HepG2 (cell line): ENCODE results near the gene PDCD5. TPM values are rescaled to one million over a fixed set of nuclear protein-coding genes. Genes with fewer than 3 reads are reported as not detected.

Experiments
- ARNT2 ChIP-seq: sonication (generic); formaldehyde crosslinking; IDR thresholded peaks from 2 replicates; pipeline ENCODE4 v1.8.0; 2022; ENCODE audit warnings: mild to moderate bottlenecking, low read depth, missing genetic modification reagents, moderate library complexity
- HDAC2 ChIP-seq: sonication (generic); formaldehyde crosslinking; IDR thresholded peaks from 2 replicates; pipeline ENCODE4 v1.4.0; 2020; ENCODE audit warnings: missing genetic modification reagents
- HMG20B ChIP-seq: conservative IDR thresholded peaks from 2 replicates; pipeline ENCODE4 v1.6.1; 2016; ENCODE audit warnings: missing genetic modification reagents, missing compliant biosample characterization
- MLX ChIP-seq: IDR thresholded peaks from 2 replicates; pipeline ENCODE4 v1.6.1; 2016
- NRL ChIP-seq: sonication (generic); formaldehyde crosslinking; IDR thresholded peaks from 2 replicates; pipeline ENCODE4 v1.5.0; 2020; ENCODE audit warnings: missing genetic modification reagents, mild to moderate bottlenecking, moderate library complexity, borderline replicate concordance
- PAWR ChIP-seq: sonication (generic); formaldehyde crosslinking; IDR thresholded peaks from 2 replicates; pipeline ENCODE4 v1.4.0; 2020; ENCODE audit warnings: missing genetic modification reagents, mild to moderate bottlenecking, borderline replicate concordance
- PAXIP1 ChIP-seq: sonication (generic); formaldehyde crosslinking; conservative IDR thresholded peaks from 2 replicates; pipeline ENCODE4 v1.4.0; 2020; ENCODE audit warnings: mild to moderate bottlenecking, missing genetic modification reagents, moderate library complexity
- RBAK ChIP-seq: sonication (generic); formaldehyde crosslinking; IDR thresholded peaks from 2 replicates; pipeline ENCODE4 v1.5.1; 2020; ENCODE audit warnings: mild to moderate bottlenecking, missing genetic modification reagents
- RXRA ChIP-seq: sonication (generic); formaldehyde crosslinking; IDR thresholded peaks from 2 replicates; pipeline ENCODE4 v1.5.1; 2020; ENCODE audit warnings: missing genetic modification reagents
- XRCC5 ChIP-seq: fragments of 200-400 bp; formaldehyde crosslinking; optimal IDR thresholded peaks from 2 replicates; pipeline ENCODE3; 2017; ENCODE audit warnings: mild to moderate bottlenecking, low read length
- ZBTB33 ChIP-seq: sonication (generic); formaldehyde crosslinking; IDR thresholded peaks from 2 replicates; pipeline ENCODE4 v1.4.0; 2020; ENCODE audit warnings: missing genetic modification reagents
- ZGPAT ChIP-seq: IDR thresholded peaks from 2 replicates; pipeline ENCODE4 v1.6.1; 2016; ENCODE audit warnings: mild to moderate bottlenecking
- ZMYM2 ChIP-seq: sonication (generic); formaldehyde crosslinking; IDR thresholded peaks from 2 replicates; pipeline ENCODE4 v1.8.0; 2022; ENCODE audit warnings: mild to moderate bottlenecking, missing genetic modification reagents
- ZMYM4 ChIP-seq: sonication (generic); formaldehyde crosslinking; IDR thresholded peaks from 2 replicates; pipeline ENCODE4 v1.8.1; 2023; ENCODE audit warnings: mild to moderate bottlenecking, missing genetic modification reagents
- ZNF414 ChIP-seq: sonication (generic); formaldehyde crosslinking; IDR thresholded peaks from 2 replicates; pipeline ENCODE4 v1.5.0; 2020; ENCODE audit warnings: missing genetic modification reagents
- ZNF691 ChIP-seq: sonication (generic); formaldehyde crosslinking; IDR thresholded peaks from 2 replicates; pipeline ENCODE4 v1.4.0; 2020; ENCODE audit warnings: missing genetic modification reagents, low read depth, mild to moderate bottlenecking, borderline replicate concordance
- polyA plus RNA-seq, 8 experiments: library from polyadenylated mRNA; depleted of rRNA in 3 of 8; stranded (reverse) in 7 of 8; unstranded in 1 of 8; fragments of >200 nt; fragmentation: Illumina TruSeq in 4 of 8; extraction: Trizol in 4 of 8; gene quantifications; 2 replicates each; pipeline versions ENCODE4 v1.2.1 to v1.2.3, GENCODE V29; 2011 to 2016; ENCODE audit warnings: low read depth in 4 of 8, missing spikeins in 1 of 8, mixed read lengths in 1 of 8; ENCODE audit not compliant: insufficient read depth in 1 of 8
- total RNA-seq, 5 experiments: library from RNA; depleted of rRNA; stranded (reverse); fragments of >200 nt; fragmentation: Illumina TruSeq; extraction: Trizol; gene quantifications; 2 replicates each; pipeline ENCODE4 v1.2.3, GENCODE V29; 2016; ENCODE audit warnings: low read depth in 1 of 5

Gene PDCD5
- total and polyA plus RNA-seq, 2 of the 13 experiments (the other 11 are each of a cell fraction or from before 2014, with no cell fraction given), result 56.3 to 332 TPM

- TF ChIP-seq ZMYM2 (CRISPR knock-in tag) (peak; percentile 43; the same call in 1 of the 2 replicates), ZMYM4 (CRISPR knock-in tag) (peak; percentile 82), RXRA (CRISPR knock-in tag) (0 out of 2 replicates have a peak, but pooled peaks have one; percentile 17), XRCC5 (peak; percentile 57), ZGPAT (peak; percentile 73), NRL (CRISPR knock-in tag) (no peak), ZBTB33 (CRISPR knock-in tag) (peak; percentile 34; the same call in 1 of the 2 replicates), MLX (CRISPR knock-in tag) (0 out of 2 replicates have a peak, but pooled peaks have one; percentile 40), HMG20B (no peak), PAXIP1 (CRISPR knock-in tag) (peak; percentile 85), ZNF414 (peak; percentile 74; the same call in 1 of the 2 replicates), ZNF691 (CRISPR knock-in tag) (peak; percentile 59; the same call in 1 of the 2 replicates), HDAC2 (CRISPR knock-in tag) (peak; percentile 54; the same call in 1 of the 2 replicates), ARNT2 (CRISPR knock-in tag) (0 out of 2 replicates have a peak, but pooled peaks have one; percentile 27), PAWR (CRISPR knock-in tag) (no peak), RBAK (CRISPR knock-in tag) (no peak)
Observed at GRCh38 chr19:32539240-32539916, 41.6 kb upstream of the PDCD5 start (continued).
